NB4 (cell line): Measurements from ENCODE around the gene LRBA.

Source experiments
- MYC ChIP-seq: IDR thresholded peaks from 2 replicates; pipeline ENCODE4 v1.6.1; 2011; ENCODE audit warnings: low read depth, low read length
- POLR2A ChIP-seq: IDR thresholded peaks from 2 replicates; pipeline ENCODE4 v1.6.1; 2011; ENCODE audit warnings: mild to moderate bottlenecking; ENCODE audit not compliant: insufficient read length; ENCODE audit errors: extremely low read depth
- TF ChIP-seq, protein P1 (sequence below): IDR thresholded peaks from one replicate; pipeline ENCODE4 v1.5.1; 2012; ENCODE audit warnings: low read depth, low read length

DNA sequence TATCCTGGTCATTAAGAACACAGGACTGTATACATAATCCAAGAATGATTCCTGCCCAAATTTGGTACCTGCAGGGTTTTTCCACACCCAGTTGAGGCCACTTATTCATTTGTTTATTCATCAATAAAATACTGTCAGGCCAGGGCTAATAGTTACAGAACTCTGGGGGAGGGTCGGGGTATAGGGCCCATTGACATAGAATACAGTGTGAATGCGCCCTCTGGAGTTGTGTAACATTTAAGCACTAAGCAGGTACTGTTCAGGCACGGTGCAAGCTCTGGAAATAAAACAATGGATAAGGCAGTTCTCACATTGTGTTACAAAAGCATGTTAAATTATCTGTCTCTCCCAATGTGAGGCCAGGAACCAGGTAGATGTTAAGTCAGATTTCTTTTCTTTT is 30.8 kb upstream of the LRBA start:
- TF ChIP-seq, protein P1, sequence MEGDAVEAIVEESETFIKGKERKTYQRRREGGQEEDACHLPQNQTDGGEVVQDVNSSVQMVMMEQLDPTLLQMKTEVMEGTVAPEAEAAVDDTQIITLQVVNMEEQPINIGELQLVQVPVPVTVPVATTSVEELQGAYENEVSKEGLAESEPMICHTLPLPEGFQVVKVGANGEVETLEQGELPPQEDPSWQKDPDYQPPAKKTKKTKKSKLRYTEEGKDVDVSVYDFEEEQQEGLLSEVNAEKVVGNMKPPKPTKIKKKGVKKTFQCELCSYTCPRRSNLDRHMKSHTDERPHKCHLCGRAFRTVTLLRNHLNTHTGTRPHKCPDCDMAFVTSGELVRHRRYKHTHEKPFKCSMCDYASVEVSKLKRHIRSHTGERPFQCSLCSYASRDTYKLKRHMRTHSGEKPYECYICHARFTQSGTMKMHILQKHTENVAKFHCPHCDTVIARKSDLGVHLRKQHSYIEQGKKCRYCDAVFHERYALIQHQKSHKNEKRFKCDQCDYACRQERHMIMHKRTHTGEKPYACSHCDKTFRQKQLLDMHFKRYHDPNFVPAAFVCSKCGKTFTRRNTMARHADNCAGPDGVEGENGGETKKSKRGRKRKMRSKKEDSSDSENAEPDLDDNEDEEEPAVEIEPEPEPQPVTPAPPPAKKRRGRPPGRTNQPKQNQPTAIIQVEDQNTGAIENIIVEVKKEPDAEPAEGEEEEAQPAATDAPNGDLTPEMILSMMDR: no peak
- TF ChIP-seq POLR2A: no peak
- TF ChIP-seq MYC: no peak
